Hepatocyte (in vitro differentiated cells): Measurements from ENCODE around the gene KIF27. TPM values are rescaled to one million over a fixed set of nuclear protein-coding genes. Genes with fewer than 3 reads are reported as not detected.
"Not testable (repeated sequence)": the region's sequence is repeated elsewhere in the genome, so short reads cannot be mapped to it uniquely, and the experiment has no call there.

ENCODE experiments used
- DNase-seq: peaks from one replicate; pipeline ENCODE4 v3.0.0-alpha.2; 2016; ENCODE audit warnings: low spot score
- H2AFZ ChIP-seq: fragments of 200-600 bp; sonication (generic); 2 replicates; pipeline ENCODE4 v1.6.0; 2016; ENCODE audit warnings: antibody characterized with exemption, mild to moderate bottlenecking
- H3K27ac ChIP-seq: fragments of 200-600 bp; sonication (generic); 2 replicates; pipeline ENCODE4 v1.5.1; 2016; ENCODE audit warnings: mild to moderate bottlenecking
- H3K27me3 ChIP-seq: fragments of 200-600 bp; sonication (generic); 2 replicates; pipeline ENCODE4 v1.6.1; 2016
- H3K36me3 ChIP-seq: fragments of 200-600 bp; sonication (generic); replicated peaks from 2 replicates; pipeline ENCODE4 v1.5.1; 2016; ENCODE audit warnings: low read depth; ENCODE audit not compliant: insufficient read depth
- H3K4me1 ChIP-seq: fragments of 200-600 bp; sonication (generic); 2 replicates; pipeline ENCODE4 v1.5.1; 2016; ENCODE audit warnings: mild to moderate bottlenecking, moderate library complexity; ENCODE audit not compliant: insufficient read depth
- H3K4me2 ChIP-seq: fragments of 200-600 bp; sonication (generic); 2 replicates; pipeline ENCODE4 v1.6.0; 2016
- H3K4me3 ChIP-seq: fragments of 200-600 bp; sonication (generic); 2 replicates; pipeline ENCODE4 v1.5.1; 2016; ENCODE audit warnings: mild to moderate bottlenecking
- H3K79me2 ChIP-seq: fragments of 200-600 bp; sonication (generic); 2 replicates; pipeline ENCODE4 v1.6.0; 2017; ENCODE audit warnings: mild to moderate bottlenecking
- H3K9me2 ChIP-seq: fragments of 200-600 bp; sonication (generic); replicated peaks from 2 replicates; pipeline ENCODE4 v1.6.0; 2017; ENCODE audit warnings: mild to moderate bottlenecking; ENCODE audit not compliant: insufficient read depth
- H3K9me3 ChIP-seq: fragments of 200-600 bp; sonication (generic); 2 replicates; pipeline ENCODE4 v1.5.1; 2016; ENCODE audit warnings: low read depth, mild to moderate bottlenecking
- H4K20me1 ChIP-seq: fragments of 200-600 bp; sonication (generic); 2 replicates; pipeline ENCODE4 v1.6.0; 2016; ENCODE audit warnings: mild to moderate bottlenecking; ENCODE audit not compliant: insufficient read depth, poor library complexity, severe bottlenecking
- CTCF ChIP-seq: fragments of 200-600 bp; sonication (generic); IDR thresholded peaks from 2 replicates; pipeline ENCODE4 v1.5.1; 2016; ENCODE audit warnings: antibody characterized with exemption, mild to moderate bottlenecking; ENCODE audit not compliant: poor library complexity
- EZH2 ChIP-seq: fragments of 200-600 bp; sonication (generic); IDR thresholded peaks from 2 replicates; pipeline ENCODE4 v1.6.1; 2016; ENCODE audit warnings: antibody characterized with exemption, mild to moderate bottlenecking, borderline replicate concordance
- EZH2phosphoT487 ChIP-seq: fragments of 200-600 bp; sonication (generic); IDR thresholded peaks from one replicate; pipeline ENCODE4 v1.6.1; 2018; ENCODE audit warnings: antibody characterized with exemption, mild to moderate bottlenecking, low read depth, moderate library complexity; ENCODE audit not compliant: unreplicated experiment, severe bottlenecking
- WGBS: methylation state at CpG from one replicate; pipeline ENCODE4 v1.1.6; 2016; ENCODE audit warnings: low lambda C conversion rate; ENCODE audit errors: missing lambda C conversion rate; 5-methylcytosine and 5-hydroxymethylcytosine counted together
- polyA plus RNA-seq: library from polyadenylated mRNA; unstranded; fragments of >200 nt; fragmentation: Nextera tagmentation; extraction: Ambion mirVana; gene quantifications from 2 replicates; pipeline ENCODE4 v1.2.1, GENCODE V29; 2016
- total RNA-seq: library from RNA; depleted of rRNA; stranded (reverse); fragments of >200 nt; gene quantifications from 2 replicates; pipeline ENCODE4 v1.2.3, GENCODE V29; 2014

Gene KIF27
- total and polyA plus RNA-seq, 2 experiments from 2014 or later = 4.6 to 6.2 TPM

- H3K27ac ChIP-seq = no peak overlapping the region
- H3K4me1 ChIP-seq = peaks cover 10% of the 10 kb centered on the region
- DNase-seq = no peak
- no peak overlapping the region for H3K4me3 ChIP-seq
- H4K20me1 ChIP-seq = no peaks in the 10 kb centered on the region
- peaks cover 13% of the 10 kb centered on the region for H3K79me2 ChIP-seq
- H3K4me2 ChIP-seq = no peak overlapping the region
- no peak overlapping the region for H2AFZ ChIP-seq
- TF ChIP-seq EZH2phosphoT487 (no peak), CTCF (no peak), EZH2 (no peak)
- H3K9me3 ChIP-seq = no peaks in the 10 kb centered on the region
- no peaks in the 10 kb centered on the region for H3K9me2 ChIP-seq
- WGBS = 97% methylated on average over 1 of the region's 1 CpG
- H3K36me3 ChIP-seq = no peaks in the 10 kb centered on the region
- H3K27me3 ChIP-seq = no peaks in the 10 kb centered on the region
Observed at GRCh38 chr9:83919111-83919510, 2.1 kb downstream of the KIF27 start.

- not testable (repeated sequence) for H4K20me1 ChIP-seq, H3K4me1 ChIP-seq, H3K36me3 ChIP-seq, DNase-seq, H3K79me2 ChIP-seq, H3K9me2 ChIP-seq, H3K9me3 ChIP-seq, H3K4me3 ChIP-seq, H3K4me2 ChIP-seq, H3K27ac ChIP-seq, H2AFZ ChIP-seq, H3K27me3 ChIP-seq
- TF ChIP-seq CTCF = peak; percentile 62
- WGBS = 36% methylated on average over 3 of the region's 3 CpGs
Observed at GRCh38 chr9:83912194-83912593, 9.0 kb downstream of the KIF27 start.

- Histone ChIP-seq H3K36me3 (no peaks in the 10 kb centered on the region), H3K4me3 (no peak overlapping the region), H3K9me2 (no peaks in the 10 kb centered on the region), H3K27ac (no peak overlapping the region), H4K20me1 (no peaks in the 10 kb centered on the region), H3K9me3 (no peaks in the 10 kb centered on the region), H3K27me3 (no peaks in the 10 kb centered on the region), H3K4me1 (no peaks in the 10 kb centered on the region), H3K4me2 (no peak overlapping the region), H2AFZ (no peak overlapping the region), H3K79me2 (no peaks in the 10 kb centered on the region)
- TF ChIP-seq EZH2 = no peak
- TF ChIP-seq EZH2phosphoT487 = no peak
- no peak for TF ChIP-seq CTCF
- no peak for DNase-seq
Observed at GRCh38 chr9:83906144-83906543, 15.1 kb downstream of the KIF27 start.

GRCh38 chr9:83900615-83901014 lies 20.6 kb downstream of the KIF27 start:
- not testable (repeated sequence) for H3K9me2 ChIP-seq, H3K4me2 ChIP-seq, H4K20me1 ChIP-seq, H3K4me1 ChIP-seq, H3K79me2 ChIP-seq, H3K4me3 ChIP-seq, H3K9me3 ChIP-seq, H3K27me3 ChIP-seq, H3K36me3 ChIP-seq, H3K27ac ChIP-seq, DNase-seq, H2AFZ ChIP-seq
- WGBS = 93% methylated on average over 5 of the region's 5 CpGs

- not testable (repeated sequence) for H3K9me3 ChIP-seq, H4K20me1 ChIP-seq, H3K27me3 ChIP-seq, H3K4me1 ChIP-seq, H3K27ac ChIP-seq, H3K4me3 ChIP-seq, H3K36me3 ChIP-seq, H3K79me2 ChIP-seq, H3K4me2 ChIP-seq, H2AFZ ChIP-seq, DNase-seq, H3K9me2 ChIP-seq
- WGBS = 80% methylated on average over 2 of the region's 2 CpGs
Observed at GRCh38 chr9:83894301-83894700, 26.9 kb downstream of the KIF27 start.

- H3K27me3 ChIP-seq, H3K9me2 ChIP-seq, DNase-seq, H4K20me1 ChIP-seq, H3K4me2 ChIP-seq, H3K79me2 ChIP-seq, H3K36me3 ChIP-seq, H3K27ac ChIP-seq, H3K9me3 ChIP-seq, H3K4me1 ChIP-seq, H3K4me3 ChIP-seq, H2AFZ ChIP-seq: not testable (repeated sequence)
- WGBS = 97% methylated on average over 2 of the region's 2 CpGs
Observed at GRCh38 chr9:83886498-83886897, 34.7 kb downstream of the KIF27 start.
